Stimulated activated naive CD4-positive, alpha-beta T cell (primary cell): ENCODE measurements around the gene NPIPB4.
"Not testable (repeated sequence)": the region's sequence is repeated elsewhere in the genome, so short reads cannot be mapped to it uniquely, and the experiment has no call there.

Experiments used
- DNase-seq, 6 experiments: peaks; one replicate each; lab custom pipeline; 2025; lab: John Stamatoyannopoulos, UW

Gene NPIPB4

GRCh38 chr16:21857656-21858055 lies at the start of gene NPIPB4:
NPIPB4 (minus strand) TSS chr16:21857756; CDS start chr16:21857378, 378 bp downstream.
- not testable (repeated sequence) for DNase-seq

DNA sequence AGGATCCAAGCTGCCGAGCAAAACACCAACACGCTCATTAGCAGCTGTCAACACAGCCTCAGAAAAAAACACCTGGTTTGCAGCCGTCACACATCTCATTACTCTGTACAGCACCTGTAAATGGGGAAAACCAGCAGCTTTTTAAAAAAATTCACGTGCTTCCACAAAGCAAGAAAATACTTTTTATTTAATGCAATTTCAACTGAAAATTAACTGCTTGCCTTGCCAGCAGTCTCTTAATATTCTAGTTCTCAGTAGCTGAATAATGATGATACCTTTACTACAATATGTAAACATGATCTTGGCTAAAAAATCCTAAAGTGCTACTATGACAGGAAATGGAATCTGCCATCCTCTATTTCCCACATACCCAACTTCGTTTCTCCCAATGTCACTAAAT lies 41.4 kb upstream of the NPIPB4 start:
- DNase-seq, result not testable (repeated sequence)

DNA sequence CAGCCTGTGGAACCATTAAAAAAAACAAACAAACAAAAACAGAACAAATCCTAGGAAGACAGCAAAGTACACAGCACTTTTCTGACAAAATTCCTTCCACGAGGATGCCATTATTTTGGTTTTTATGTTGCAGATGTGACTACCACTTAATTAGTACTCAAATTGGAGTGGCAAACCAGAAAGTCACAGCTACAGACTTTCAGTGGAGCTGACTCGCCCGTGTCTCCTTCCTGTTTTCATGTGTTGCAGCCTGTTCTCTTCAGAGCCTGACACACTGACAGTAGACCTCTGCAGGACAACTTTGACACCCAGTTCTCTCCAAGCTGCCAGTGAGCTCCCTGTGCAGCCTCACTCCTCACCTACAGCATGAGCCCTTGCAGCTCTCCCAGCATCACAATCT lies 24.4 kb upstream of the NPIPB4 start:
- not testable (repeated sequence) for DNase-seq

DNA sequence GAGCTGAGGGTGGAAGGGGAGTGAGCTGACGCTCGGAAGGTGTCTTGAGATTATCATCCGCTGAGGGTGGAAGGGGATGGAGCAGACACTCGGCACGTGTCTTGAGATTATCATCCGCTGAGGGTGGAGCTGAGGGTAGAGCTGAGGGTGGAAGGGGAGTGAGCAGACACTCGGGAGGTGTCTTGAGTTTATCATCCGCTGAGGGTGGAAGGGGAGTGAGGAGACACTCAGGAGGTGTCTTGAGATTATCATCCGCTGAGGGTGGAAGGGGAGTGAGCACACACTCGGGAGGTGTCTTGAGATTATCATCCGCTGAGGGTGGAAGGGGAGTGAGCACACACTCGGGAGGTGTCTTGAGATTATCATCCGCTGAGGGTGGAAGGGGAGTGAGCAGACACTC lies 20.4 kb downstream of the NPIPB4 start:
- peak in 5 of 6 experiments; percentile 18 to 47 (median 20) for DNase-seq

GRCh38 chr16:21836334-21836733 lies 21.2 kb downstream of the NPIPB4 start:
- not testable (repeated sequence) for DNase-seq

- not testable (repeated sequence) for DNase-seq
These were observed 21.8 kb downstream of the NPIPB4 start for GRCh38 chr16:21835747-21836146.

DNA sequence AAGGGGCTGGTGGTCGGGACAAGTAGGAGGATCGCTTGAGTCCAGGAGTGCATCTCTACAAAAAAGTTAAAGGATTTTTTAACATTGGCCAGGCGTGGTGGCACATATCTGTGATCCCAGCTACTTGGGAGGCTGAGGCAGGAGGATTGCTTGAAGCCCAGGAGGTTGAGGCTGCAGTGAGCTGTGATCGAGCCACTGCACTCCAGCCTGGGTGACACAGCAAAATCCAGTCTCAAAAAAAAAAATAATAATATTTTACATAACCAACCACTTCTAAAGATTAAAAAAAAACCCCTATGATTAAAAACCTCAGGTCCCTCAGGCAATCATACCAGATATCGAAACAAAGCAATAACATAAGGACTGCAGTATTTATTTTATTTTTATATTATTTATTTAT lies 23.3 kb downstream of the NPIPB4 start:
- DNase-seq, result not testable (repeated sequence)

DNA sequence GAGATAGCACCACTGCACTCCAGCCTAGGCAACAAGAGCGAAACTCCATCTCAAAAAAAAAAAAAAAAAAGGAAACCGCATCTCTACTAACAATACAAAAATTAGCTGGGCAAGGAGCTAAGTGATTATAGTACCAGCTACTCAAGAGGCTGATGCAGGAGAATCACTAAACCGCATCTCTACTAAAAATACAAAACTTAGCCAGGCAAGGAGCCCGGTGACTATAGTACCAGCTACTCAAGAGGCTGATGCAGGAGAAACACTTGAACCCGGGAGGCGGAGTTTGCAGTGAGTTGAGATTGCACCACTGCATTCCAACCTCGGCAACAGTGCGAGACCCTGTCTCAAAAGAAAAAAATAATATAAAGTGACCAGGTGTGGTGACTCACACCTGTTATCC lies 27.6 kb downstream of the NPIPB4 start:
- DNase-seq, result not testable (repeated sequence)

DNA sequence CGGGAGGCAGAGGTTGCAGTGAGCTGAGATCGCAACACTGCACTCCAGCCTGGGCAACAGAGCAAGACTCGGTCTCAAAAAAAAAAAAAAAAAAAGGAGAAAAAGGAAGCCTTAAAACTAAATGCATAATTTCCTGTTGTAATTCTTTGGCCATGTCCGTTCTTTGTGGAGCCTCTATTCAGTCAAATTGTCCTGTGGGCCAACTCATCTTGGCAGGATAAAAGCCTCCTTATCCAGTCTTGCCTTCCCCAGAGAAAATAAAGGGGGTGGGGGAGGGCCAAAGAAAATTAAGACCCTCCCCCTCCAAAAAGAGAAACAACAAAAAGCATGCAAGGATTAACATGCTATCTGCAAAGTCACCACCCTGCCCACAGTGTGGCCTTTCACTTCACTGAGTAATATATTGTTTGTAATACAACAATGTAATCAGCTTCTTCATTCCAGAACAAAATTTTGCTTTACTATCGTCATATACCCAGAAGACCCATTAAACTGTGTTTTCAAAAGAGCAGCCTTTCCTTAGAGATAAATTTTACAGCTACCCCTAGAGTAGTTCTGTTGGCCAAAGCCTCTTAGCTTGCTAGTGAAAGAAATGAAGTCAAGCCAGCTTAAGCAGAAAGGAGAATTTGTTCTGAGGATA lies 31.4 kb downstream of the NPIPB4 start:
- not testable (repeated sequence) for DNase-seq

DNA sequence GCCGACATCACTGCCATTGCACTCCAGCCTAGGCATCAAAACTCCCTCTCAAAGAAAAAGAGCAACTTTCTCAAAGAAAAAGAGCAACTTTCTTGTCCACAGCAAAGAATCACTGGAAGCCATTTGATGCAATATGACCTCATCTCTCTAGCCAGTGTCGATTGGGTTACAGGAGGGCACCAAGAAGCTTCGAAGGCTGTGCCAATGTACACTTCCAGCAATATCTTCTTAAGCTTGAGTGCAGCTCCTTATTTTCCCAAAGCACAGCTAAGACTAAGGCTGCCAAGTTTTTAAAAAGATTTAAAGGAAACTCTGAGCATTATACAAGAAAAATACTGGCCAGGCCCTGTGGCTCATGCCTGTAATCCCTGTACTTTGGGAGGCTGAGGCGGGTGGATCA lies 32.0 kb downstream of the NPIPB4 start:
- DNase-seq, result not testable (repeated sequence)

DNA sequence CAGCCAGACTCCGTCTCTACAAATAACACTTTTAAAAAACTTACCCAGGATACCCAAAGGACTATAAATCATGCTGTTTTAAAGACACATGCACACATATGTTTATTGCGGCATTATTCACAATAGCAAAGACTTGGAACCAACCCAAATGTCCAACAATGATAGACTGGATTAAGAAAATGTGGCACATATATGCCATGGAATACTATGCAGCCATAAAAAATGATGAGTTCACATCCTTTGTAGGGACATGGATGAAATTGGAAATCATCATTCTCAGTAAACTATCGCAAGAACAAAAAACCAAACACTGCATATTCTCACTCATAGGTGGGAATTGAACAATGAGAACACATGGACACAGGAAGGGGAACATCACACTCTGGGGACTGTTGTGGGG lies 34.3 kb downstream of the NPIPB4 start:
- DNase-seq, result not testable (repeated sequence)

- DNase-seq, result not testable (repeated sequence)
These were observed 36.6 kb downstream of the NPIPB4 start for GRCh38 chr16:21820908-21821465.

- peak; percentile 39 to 78 (median 62) for DNase-seq
These were observed 37.3 kb downstream of the NPIPB4 start for GRCh38 chr16:21820028-21820907.

- peak in 1 of 6 experiments; percentile 27 for DNase-seq
These were observed 37.9 kb downstream of the NPIPB4 start for GRCh38 chr16:21819617-21820016.

DNA sequence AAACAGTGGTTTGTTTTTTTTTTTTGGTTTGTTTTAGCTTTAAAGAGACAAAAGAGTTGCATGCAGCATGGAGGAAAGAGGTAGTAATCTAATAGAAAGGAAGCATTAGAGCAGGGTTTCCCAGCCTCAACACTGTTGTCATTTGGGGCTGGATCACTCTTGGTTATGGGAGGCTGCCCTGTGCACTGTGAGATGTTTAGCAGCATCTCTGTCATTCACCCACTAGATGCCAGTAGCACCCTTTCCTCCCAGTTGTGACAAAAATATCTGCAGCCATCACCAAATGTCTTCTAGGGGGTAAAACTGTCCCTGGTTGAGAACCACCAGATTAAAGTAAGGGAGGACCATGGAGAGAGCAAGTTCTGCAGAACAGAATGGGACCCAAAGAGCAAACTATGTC lies 40.5 kb downstream of the NPIPB4 start:
- not testable (repeated sequence) for DNase-seq

GRCh38 chr16:21815694-21816093 lies 41.9 kb downstream of the NPIPB4 start:
- DNase-seq, result not testable (repeated sequence)

GRCh38 chr16:21802375-21802663 lies 55.2 kb downstream of the NPIPB4 start:
- DNase-seq, result not testable (repeated sequence)

DNA sequence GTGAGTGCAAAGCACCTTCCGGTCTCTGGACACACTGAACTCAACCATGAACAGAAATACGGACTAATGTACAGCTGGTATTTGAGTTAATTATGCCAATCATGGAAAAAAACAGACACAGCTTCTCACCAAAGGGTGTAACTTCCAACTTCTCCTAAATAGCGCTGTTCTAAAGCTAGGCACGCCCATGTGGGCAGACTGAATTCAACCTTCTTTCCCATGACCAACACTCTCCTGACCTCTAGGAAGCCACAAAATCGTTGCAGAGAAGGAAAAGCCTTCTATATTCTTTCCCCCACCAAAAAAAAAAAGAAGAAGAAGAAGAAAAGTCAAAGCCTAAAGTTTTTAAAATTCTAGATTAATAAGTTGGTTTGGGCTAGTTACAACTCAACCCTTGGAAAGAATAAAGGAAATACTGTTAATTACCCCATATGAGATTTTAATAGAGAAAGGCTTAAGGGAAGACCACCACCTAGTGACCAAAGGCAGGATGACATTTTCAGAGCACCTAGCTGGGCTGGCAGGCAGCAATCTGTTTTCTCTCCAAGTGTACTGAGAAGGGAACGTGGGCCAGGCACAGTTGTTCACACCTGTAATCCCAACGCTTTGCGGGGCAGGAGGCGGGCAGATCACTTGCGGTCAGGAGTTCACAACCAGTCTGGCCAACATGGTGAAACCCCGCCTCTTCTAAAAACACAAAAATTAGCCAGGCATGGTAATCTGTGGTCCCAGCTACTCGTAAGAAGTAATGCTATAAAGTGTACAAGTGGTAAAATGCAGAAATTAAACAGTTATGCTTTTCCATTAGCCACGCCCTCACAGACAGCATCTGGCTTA lies 55.8 kb downstream of the NPIPB4 start:
- peak in 1 of 6 experiments; percentile 7 for DNase-seq

DNA sequence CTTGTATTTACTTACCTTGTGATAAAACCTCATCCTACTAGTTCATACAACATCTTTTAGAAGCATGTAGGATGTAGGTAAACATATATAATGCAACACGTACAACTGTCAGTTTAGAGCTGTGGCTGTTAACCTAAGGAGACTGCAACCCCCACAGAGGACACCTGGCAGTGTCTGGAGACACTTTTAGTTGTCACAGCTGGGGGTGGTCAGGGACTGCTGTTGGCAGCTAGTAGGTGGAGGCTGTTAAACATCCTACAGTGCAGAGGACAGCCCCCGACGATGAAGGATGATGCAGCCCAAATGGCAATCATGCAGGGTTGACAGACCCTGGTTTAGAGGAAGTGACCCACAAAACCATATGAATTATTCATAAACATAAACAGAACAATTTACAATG lies 59.0 kb downstream of the NPIPB4 start:
- DNase-seq, result not testable (repeated sequence)

DNA sequence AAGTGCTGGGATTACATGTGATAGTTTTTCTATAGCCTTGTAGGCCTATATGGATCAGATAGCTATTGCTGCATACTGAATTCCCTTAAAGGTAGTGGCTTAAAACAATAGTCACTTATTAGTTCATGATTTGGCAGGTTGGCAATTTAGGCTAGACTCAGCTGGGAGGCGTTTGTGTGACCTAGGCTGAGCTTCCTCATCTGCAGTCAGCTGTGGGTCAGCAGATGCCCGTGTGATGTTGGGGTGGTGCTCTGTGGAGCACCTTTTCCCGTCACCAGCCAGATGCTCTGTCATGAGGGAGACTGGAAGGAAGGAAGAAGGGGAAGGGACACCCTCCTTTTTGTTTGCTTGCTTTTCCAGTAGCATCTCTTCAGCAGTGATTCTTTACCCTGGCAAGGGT lies 64.2 kb downstream of the NPIPB4 start:
- not testable (repeated sequence) for DNase-seq

DNA sequence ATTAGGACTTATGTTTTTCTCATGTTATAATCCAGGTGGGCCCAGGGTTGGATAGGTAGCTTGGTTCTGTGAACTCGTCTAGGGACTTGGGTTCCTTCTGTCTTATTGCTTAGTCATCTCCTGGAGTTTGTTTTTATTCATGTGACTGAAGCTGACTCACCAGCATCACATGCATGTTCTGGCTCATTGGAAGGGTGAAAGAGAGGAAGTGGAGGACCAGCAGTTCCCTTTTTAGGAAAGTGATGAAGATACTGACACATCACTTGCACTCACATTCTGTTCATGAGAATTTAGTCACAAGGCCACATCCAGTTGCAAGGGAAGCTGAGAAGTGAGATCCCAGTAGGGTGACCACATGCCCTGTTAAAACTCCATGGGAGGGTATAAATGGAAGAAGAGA lies 67.0 kb downstream of the NPIPB4 start:
- not testable (repeated sequence) for DNase-seq
